Astrocyte of the hippocampus (primary cell): ENCODE results near the gene GPC3.
"Not testable (repeated sequence)": the region's sequence is repeated elsewhere in the genome, so short reads cannot be mapped to it uniquely, and the experiment has no call there.

ENCODE experiments used
- DNase-seq: peaks from one replicate; pipeline ENCODE4 v3.0.0; 2011; ENCODE audit warnings: low read depth, low spot score

Gene GPC3

DNA sequence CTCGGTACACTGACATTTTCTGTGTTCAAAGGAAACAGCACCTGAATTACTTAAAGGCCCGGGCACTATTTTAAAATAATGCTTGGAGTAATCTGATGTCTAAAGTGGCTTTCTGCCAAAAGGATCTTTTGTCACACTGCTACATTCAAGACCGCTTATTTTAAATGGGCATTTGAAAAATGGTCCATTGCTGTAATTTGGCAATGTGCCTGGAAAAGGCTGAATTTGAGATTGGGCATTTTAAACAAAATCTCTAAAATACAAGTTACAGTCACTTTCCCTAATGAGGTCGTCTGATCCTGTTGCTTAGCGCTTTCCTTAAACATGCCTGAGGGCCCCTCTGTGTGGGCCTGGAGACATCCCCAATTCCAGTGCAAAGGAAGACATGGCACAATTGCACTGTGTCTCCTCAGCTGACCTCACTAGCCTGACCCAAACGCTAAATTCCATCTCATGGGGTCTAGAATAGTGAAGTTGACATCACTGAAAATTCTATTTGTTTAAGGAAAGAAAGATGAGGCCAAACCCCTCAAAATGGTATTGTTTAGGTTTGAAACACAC, 214.2 kb downstream of the GPC3 start:
- DNase-seq = peak; percentile 26

DNA sequence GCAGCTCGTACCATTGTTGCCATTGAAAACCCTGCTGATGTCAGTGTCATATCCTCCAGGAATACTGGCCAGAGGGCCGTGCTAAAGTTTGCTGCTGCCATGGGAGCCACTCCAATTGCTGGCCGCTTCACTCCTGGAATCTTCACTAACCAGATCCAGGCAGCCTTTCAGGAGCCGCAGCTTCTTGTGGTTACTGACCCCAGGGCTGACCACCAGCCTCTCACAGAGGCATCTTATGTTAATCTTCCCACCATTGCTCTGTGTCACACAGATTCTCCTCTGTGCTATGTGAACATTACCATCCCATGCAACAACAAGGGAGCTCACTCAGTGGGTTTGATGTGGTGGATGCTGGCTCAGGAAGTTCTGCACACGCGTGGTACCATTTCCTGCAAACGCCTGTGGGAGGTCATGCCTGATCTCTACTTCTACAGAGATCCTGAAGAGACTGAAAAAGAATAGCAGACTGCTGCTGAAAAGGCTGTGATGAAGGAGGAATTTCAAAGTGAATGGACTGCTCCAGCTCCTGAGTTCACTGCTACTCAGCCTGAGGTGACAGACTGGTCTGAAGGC, 222.3 kb downstream of the GPC3 start:
- not testable (repeated sequence) for DNase-seq

DNA sequence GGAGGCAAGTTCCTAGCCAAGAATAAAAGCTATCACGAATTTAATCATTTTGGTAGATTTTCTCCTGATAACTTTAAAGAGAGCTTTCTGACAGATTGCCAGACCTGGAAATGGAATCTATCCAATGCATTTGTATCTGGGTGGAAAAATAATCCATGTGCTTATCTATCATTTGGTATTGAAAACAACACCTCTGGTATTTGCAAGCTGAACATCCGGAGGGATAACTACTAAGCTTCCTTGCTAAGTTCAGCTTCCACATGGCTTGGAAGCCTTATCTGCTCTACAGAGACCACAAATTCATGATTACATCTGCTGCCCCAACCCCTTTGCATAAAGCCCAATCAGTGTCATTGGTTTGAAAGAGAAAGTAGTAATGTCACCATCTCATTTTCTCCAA, 230.7 kb downstream of the GPC3 start:
- no peak for DNase-seq

DNA sequence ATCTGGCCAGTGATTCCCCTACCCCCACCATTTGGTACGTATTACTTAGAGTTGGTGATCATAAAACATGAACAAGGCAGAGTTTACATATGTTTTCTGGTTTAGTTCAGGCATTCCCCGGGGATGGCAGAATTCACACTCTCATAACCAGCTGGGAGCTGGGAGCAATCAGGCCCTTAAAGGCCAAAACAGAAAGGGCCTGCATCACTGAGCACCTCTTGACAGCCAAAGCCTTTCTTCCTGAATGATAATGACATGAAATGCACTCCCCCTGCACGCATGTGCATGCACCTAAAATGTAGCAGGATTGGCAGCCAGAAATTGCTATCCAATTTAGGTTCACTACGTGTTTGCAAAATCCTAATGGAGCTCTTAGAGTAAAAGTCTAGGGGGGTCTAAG, 235.4 kb downstream of the GPC3 start:
- no peak for DNase-seq

- no peak for DNase-seq
Measured at GRCh38 chrX:133749370-133749769, 236.0 kb downstream of the GPC3 start.

DNA sequence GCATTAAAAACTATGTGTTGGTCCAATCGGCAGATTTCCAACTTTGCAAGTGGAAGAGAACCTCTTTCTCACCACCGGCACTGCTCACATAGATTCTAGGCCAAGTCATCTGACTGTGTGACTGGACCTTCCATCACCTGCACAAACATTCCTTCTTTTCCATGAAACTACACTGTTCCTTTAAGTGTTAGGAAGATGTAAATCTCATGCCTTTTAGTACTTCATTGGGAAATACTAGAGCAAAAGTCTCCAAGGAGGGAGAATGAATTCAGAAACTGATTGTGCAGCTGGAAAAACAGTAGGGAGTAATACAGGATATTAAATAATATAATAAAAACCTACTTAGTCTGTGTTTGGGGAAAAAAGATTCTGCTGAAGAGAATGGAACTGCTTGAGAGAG, 238.2 kb downstream of the GPC3 start:
- no peak for DNase-seq

- no peak for DNase-seq
Measured at GRCh38 chrX:133746593-133746992, 238.8 kb downstream of the GPC3 start.

DNA sequence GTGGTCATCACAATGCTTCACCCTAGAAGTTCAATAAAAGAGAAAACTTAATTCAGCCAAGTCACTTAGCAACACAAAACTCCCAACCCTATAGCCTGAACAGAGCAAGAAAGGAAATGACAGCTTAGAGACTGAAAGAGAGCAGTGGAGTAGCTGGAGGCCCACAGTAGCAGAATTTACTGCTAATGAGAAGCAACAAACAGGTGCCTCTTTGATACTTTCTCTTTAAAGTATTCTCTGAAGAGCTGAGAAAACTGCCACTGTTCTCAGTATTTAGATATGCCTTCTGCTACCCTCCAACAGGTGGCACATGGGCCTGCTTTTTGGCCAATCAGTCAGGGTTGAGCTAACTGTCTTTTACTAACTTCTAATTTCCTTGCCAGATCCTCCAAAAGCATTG, 240.0 kb downstream of the GPC3 start:
- no peak for DNase-seq

- DNase-seq = no peak
Measured at GRCh38 chrX:133742602-133743305, 242.6 kb downstream of the GPC3 start.

DNA sequence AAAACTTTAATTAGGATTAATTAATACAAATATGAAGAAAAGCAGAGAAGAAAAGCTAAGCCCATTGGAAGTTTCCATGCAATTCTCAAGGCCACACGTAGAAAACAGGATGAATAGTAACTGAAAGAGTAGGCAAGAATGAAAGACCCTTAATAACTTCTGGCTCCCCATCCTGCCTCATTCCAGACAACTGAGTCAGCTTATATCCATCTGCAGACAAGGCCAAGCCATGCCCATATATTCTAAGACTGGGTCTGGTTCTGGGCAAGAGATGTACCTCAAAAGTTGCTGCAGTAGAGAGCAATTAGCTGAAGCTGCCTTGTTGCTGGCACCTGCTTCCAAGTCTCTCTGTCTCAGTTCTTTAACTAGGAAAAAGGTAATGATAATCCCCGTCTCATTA, 244.1 kb downstream of the GPC3 start:
- peak; percentile 42 for DNase-seq

GRCh38 chrX:133726642-133727041, 258.8 kb downstream of the GPC3 start:
- DNase-seq = no peak

GRCh38 chrX:133726211-133726630, 259.2 kb downstream of the GPC3 start:
- peak; percentile 42 for DNase-seq

DNA sequence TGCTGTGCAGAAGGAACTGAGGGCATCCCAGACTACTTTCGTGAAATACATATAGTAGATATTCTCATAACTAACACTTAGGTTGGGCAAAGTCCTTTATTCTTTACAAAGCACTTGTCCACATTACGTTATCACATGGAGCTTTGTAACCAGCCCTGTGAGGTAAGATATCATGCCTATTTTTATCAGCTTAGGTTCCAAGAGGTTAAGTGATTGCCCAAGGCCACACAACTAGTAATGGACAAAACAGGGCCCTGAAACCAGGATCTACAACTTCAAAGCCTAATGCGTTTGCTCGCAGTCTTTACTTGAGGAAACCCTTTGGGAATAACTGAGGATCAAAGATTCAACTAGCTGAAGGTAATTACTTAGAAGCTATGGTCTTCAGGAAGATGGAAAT, 261.5 kb downstream of the GPC3 start:
- DNase-seq = no peak

GRCh38 chrX:133722756-133723155, 262.6 kb downstream of the GPC3 start:
- DNase-seq = no peak

- not testable (repeated sequence) for DNase-seq
Measured at GRCh38 chrX:133720269-133720668, 265.1 kb downstream of the GPC3 start.

- DNase-seq = no peak
Measured at GRCh38 chrX:133715715-133716114, 269.7 kb downstream of the GPC3 start.

GRCh38 chrX:133709501-133709900, 275.9 kb downstream of the GPC3 start:
- DNase-seq = no peak

- no peak for DNase-seq
Measured at GRCh38 chrX:133706890-133707289, 278.5 kb downstream of the GPC3 start.

- no peak for DNase-seq
Measured at GRCh38 chrX:133702230-133702629, 283.2 kb downstream of the GPC3 start.

DNA sequence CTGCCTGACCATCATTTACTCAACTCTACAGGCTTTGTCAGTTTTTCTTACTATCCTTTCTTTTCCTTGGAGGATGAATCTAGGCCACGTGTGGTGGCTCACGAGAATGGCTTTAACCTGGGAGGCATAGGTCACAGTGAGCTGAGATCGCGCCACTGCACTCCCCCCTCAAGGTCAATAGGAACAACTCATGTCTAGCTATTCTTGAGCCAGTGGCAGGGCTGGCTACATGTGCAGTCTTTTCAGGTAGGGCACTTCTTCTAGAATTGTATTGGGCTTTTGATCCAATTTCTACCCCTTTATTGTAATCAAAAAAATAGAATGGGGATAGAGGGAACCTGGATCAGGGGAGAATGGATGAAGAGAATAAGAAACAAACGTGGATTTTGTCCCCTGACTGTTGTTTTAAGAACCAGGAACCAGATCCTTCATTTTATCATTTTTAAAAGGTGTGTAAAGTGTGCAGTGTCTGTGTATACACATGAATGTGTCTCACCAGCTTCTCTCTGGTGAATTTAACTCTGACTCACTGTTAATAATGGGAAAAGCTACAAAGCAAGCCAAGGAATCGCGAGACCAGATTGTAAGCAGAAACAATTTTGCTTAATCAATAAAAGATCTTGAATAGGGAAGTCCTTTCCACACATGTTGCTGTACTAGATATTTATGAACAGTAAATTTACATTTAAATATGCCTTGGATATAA, 286.2 kb downstream of the GPC3 start:
- peak; percentile 4 for DNase-seq

GRCh38 chrX:133698298-133698697, 287.1 kb downstream of the GPC3 start:
- peak; percentile 50 for DNase-seq

DNA sequence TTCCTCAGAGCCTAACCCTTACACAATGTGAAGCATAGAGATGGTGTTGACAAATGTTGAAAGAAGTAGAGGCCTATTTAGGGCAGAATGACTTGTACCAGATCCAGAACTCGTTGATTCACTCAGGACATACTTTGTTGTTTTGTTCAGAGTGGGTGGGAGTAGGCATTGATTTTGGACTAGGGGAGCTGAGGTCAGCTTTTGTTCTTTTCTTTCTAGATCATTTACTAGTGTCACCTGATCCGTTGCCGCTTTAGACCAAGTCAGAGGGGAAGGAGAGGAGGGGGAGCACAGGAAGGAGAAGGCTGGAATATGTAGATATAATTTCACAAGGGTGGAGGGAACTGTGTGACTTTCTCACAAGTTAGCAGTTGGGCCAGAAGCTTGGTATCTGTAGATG, 287.7 kb downstream of the GPC3 start:
- peak; percentile 4 for DNase-seq
